Fibroblast of the aortic adventitia (primary cell): Measurements from ENCODE around the gene AFF4. TPM values are rescaled to one million over a fixed set of nuclear protein-coding genes. Genes with fewer than 3 reads are reported as not detected.

Experiments
- DNase-seq: peaks from one replicate; pipeline ENCODE4 v3.0.0-alpha.2; 2010; ENCODE audit warnings: low read depth
- H3K4me3 ChIP-seq: 2 replicates; pipeline ENCODE4 v1.5.1; 2011; ENCODE audit warnings: low read depth, mild to moderate bottlenecking, control low read depth, low read length, moderate library complexity
- total RNA-seq: library from RNA; depleted of rRNA; stranded (reverse); fragments of >200 nt; gene quantifications from 2 replicates; pipeline ENCODE4 v1.2.3, GENCODE V29; 2012; ENCODE audit warnings: low replicate concordance
- TF ChIP-seq, protein P1 (sequence below): IDR thresholded peaks from 2 replicates; pipeline ENCODE4 v1.5.1; 2011; ENCODE audit warnings: mild to moderate bottlenecking, low read length, control low read depth, inconsistent platforms; ENCODE audit not compliant: insufficient read depth

The AFF4 gene
- total RNA-seq, 1 donor = 87.7 TPM

DNA sequence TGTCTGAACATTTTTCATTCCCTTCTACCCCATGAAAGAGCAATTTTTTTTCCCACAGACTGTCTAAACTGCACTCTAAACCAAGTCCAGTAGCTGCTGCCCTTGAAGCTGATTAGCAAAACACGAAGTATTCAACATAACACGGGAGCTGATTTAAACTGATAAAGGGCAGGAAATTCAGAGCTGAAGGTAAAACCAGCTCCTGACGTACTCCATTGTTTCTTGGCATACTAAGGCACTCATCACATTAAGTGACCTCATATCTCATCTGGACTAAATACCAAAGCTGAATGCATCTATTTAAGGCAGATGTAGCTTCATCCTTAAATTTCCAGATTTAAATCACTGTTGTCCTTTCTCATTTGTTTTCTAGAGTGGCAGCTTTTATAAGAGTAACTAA, 109.1 kb downstream of the AFF4 start:
- H3K4me3 ChIP-seq = no peak overlapping the region
- TF ChIP-seq, protein P1, sequence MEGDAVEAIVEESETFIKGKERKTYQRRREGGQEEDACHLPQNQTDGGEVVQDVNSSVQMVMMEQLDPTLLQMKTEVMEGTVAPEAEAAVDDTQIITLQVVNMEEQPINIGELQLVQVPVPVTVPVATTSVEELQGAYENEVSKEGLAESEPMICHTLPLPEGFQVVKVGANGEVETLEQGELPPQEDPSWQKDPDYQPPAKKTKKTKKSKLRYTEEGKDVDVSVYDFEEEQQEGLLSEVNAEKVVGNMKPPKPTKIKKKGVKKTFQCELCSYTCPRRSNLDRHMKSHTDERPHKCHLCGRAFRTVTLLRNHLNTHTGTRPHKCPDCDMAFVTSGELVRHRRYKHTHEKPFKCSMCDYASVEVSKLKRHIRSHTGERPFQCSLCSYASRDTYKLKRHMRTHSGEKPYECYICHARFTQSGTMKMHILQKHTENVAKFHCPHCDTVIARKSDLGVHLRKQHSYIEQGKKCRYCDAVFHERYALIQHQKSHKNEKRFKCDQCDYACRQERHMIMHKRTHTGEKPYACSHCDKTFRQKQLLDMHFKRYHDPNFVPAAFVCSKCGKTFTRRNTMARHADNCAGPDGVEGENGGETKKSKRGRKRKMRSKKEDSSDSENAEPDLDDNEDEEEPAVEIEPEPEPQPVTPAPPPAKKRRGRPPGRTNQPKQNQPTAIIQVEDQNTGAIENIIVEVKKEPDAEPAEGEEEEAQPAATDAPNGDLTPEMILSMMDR = no peak
- peak; percentile 50 for DNase-seq

DNA sequence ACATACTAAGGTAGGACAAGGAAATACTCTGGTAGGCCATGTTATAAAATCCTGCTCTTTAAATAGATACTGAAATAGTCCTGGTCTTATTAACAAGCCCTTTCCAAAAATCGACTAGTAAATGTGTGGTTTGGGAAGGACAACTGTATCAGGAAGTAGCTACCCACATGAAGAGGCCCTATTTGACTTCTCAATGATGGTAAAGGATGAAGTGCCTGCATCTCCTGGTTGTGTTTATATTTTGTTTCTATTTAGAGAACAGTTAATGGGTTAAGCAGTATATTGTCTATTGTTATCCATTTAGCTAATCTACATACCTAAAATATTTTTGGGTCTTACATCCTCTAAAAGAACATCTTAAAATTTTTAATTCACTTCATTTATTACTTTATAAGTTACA, 109.6 kb downstream of the AFF4 start:
- DNase-seq = no peak
- TF ChIP-seq, protein P1 = no peak
- H3K4me3 ChIP-seq = no peak overlapping the region

DNA sequence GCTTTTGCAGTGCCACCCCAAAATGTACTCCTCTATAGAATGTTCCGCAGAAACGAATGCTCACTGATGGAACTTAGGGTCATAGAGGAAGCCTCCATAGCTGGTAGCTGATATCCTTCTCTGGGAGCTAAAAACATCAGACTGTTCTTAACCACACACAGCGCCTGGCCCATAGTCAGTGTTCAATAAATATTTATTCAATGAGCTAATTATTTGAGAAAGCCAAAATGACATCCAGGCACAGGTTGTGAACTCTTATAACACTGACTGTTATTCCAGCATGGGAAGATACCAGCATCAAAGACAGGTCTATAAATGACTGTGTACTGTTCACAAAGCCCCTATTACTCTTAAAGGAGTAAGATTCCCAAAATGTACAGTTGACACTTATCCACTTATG, 110.1 kb downstream of the AFF4 start:
- TF ChIP-seq, protein P1 = no peak
- DNase-seq = no peak
- no peak overlapping the region for H3K4me3 ChIP-seq

DNA sequence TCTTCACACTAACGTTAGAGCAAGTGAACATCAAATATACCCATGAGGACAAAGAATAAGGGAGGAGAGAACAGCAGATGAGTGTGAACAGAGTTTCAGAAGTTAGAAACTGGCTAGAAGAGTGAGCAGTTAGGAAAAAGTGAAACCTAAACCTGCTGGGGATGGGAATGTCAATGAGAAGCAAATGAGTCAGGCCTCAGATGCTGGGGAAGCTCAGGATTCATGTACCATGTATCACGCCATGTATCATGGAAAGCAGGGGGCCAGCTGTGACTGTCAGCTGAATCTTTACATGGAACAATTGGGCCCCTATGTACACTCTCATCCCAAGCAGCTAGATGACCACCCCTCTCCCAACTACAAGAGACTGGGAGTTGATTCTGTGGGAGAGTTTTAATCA, 113.4 kb downstream of the AFF4 start:
- no peak for DNase-seq
- H3K4me3 ChIP-seq = no peak overlapping the region
- TF ChIP-seq, protein P1 = no peak

DNA sequence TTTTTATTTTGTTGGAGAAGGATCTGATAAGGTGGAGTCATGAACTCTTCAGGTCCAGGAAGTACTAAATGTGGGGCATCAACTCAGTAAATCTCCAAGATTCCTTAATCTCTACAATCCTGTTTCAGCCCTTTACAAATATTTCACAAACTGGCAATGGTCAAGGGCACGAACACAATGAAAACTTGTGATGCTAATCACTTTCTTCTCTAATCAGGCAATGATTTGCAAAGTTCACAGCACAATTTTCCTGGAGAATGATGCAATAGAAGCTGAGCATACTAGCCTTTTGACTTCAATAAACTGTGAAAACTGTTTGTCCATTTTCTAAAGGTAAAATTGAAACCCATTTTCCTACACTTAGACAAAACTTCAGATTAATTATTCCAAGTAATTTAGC, 114.1 kb downstream of the AFF4 start:
- no peak for DNase-seq
- no peak overlapping the region for H3K4me3 ChIP-seq
- TF ChIP-seq, protein P1 = no peak

DNA sequence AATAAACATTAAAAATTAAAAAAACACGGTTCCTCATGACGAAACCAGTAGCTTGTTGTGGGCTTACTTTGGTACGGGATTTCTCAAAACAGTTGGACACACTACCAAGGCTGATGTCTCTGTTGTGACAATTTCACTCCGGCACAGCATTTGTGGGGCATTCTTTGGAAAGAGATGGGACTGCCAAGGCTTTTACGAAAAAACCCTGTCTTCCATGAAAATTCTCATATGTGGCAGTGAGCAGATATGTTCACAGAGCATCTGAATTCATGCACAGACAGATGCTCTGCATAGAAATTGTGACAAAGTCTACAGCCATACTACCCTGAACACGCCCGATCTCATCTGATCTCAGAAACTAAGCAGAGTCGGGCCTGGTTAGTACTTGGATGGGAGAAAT, 115.2 kb downstream of the AFF4 start:
- no peak overlapping the region for H3K4me3 ChIP-seq
- TF ChIP-seq, protein P1 = no peak
- DNase-seq = no peak

DNA sequence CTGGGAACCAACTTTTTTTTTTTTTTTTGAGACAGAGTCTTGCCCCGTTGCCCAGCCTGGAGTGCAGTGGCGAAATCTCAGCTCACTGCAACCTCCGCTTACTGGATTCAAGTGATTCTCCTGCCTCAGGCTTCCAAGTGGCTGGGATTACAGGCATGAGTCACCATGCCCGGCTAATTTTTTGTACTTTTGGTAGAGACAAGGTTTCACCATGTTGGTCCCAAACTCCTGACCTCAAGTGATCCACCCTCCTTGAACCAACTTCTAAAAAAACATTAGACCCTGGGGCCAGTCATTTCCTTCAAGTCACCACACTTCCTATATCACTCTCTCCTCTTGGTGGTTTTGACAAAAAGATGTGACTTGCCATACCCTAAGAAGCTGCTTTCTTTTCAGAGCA, 122.1 kb downstream of the AFF4 start:
- TF ChIP-seq, protein P1 = no peak
- no peak overlapping the region for H3K4me3 ChIP-seq
- DNase-seq = peak; percentile 43
